HepG2 (cell line): ENCODE data around the gene MIEF2. TPM values are rescaled to one million over a fixed set of nuclear protein-coding genes. Genes with fewer than 3 reads are reported as not detected.

ENCODE experiments used
- ATAC-seq: fragments of 200-7000 bp; cut with Tn5 transposase; 3 replicates; pipeline ENCODE4 v1.9.1; 2020; ENCODE audit warnings: mild to moderate bottlenecking, moderate library complexity
- BruUV-seq: library from RNA; stranded (reverse); fragments of 400-500 nt; replicated peaks from 2 replicates; lab custom pipeline; 2021; lab: Mats Ljungman, UMichigan
- CTCF ChIA-PET: fragments of 300-600 bp; formaldehyde crosslinking; extraction: SDS; loops from one replicate; lab custom pipeline; 2021; ENCODE audit warnings: low total read pairs, inconsistent platforms, low intra/inter-chr PET ratio; lab: Yijun Ruan, JAX
- POLR2A ChIA-PET: fragments of 350-600 bp; sonication (Branson Sonifier 250); formaldehyde crosslinking; loops from one replicate; lab custom pipeline; 2020; ENCODE audit warnings: antibody characterized with exemption, inconsistent platforms; lab: Yijun Ruan, JAX
- DNase-seq: peaks from one replicate; pipeline ENCODE4 v3.0.0-alpha.2; 2015; ENCODE audit warnings: low spot score
- FAIRE-seq: peaks from 3 replicates; lab custom pipeline; 2011; peaks lifted over from hg19 to GRCh38; lab: Jason Lieb, UNC
- H2AFZ ChIP-seq: one replicate; pipeline ENCODE4 v1.6.1; 2011; ENCODE audit warnings: low read length, inconsistent platforms
- H3K27ac ChIP-seq: fragments of 300-600 bp; 3 replicates; pipeline ENCODE4 v1.8.0; 2011; ENCODE audit warnings: mixed run types, mild to moderate bottlenecking, mixed read lengths, low read length, inconsistent platforms; ENCODE audit not compliant: insufficient read depth; ENCODE audit errors: extremely low read length
- H3K27me3 ChIP-seq, 2 experiments: fragments of 200-600 bp in 1 of 2; 2 replicates in 1 of 2; 3 replicates in 1 of 2; pipeline versions ENCODE4 v1.6.0 to v1.8.0; 2011; ENCODE audit warnings: low read length in 2 of 2, mild to moderate bottlenecking in 2 of 2, moderate library complexity in 2 of 2, inconsistent platforms in 1 of 2; ENCODE audit not compliant: insufficient read depth in 2 of 2, control insufficient read depth in 1 of 2
- H3K36me3 ChIP-seq, 2 experiments: fragments of 200-600 bp in 1 of 2; replicated peaks in 1 of 2; 2 replicates in 1 of 2; 3 replicates in 1 of 2; pipeline versions ENCODE4 v1.5.1 to v1.8.0; 2011; ENCODE audit warnings: low read length in 2 of 2, inconsistent platforms in 1 of 2; ENCODE audit not compliant: insufficient read depth in 2 of 2, control insufficient read depth in 1 of 2
- H3K4me1 ChIP-seq: 2 replicates; pipeline ENCODE4 v1.5.1; 2012; ENCODE audit warnings: low read length, inconsistent platforms; ENCODE audit not compliant: insufficient read depth
- H3K4me2 ChIP-seq: 2 replicates; pipeline ENCODE4 v1.6.0; 2011; ENCODE audit warnings: low read depth, low read length, inconsistent platforms
- H3K4me3 ChIP-seq, 3 experiments: fragments of 200-600 bp in 1 of 3; sonication (generic), shearing (Covaris generic) in 1 of 3; replicated peaks in 1 of 3; 2 replicates each; pipeline ENCODE4 v1.5.1; 2011 to 2016; ENCODE audit warnings: low read length in 3 of 3, inconsistent platforms in 2 of 3, low read depth in 2 of 3, mild to moderate bottlenecking in 2 of 3, control low read depth in 1 of 3, mixed read lengths in 1 of 3; ENCODE audit not compliant: insufficient read depth in 1 of 3
- H3K79me2 ChIP-seq: one replicate; pipeline ENCODE4 v1.6.1; 2011; ENCODE audit warnings: low read length, inconsistent platforms; ENCODE audit not compliant: insufficient read depth
- H3K9ac ChIP-seq: 2 replicates; pipeline ENCODE4 v1.6.0; 2011; ENCODE audit warnings: mild to moderate bottlenecking, low read depth, low read length, inconsistent platforms; ENCODE audit not compliant: insufficient read depth
- H3K9me3 ChIP-seq: 2 replicates; pipeline ENCODE4 v1.5.1; 2012; ENCODE audit warnings: mild to moderate bottlenecking, low read length
- H4K20me1 ChIP-seq: 2 replicates; pipeline ENCODE4 v1.6.0; 2011; ENCODE audit warnings: inconsistent platforms, mild to moderate bottlenecking, low read length, moderate library complexity; ENCODE audit not compliant: insufficient read depth
- BORCS8-MEF2B ChIP-seq: sonication (generic); formaldehyde crosslinking; IDR thresholded peaks from 2 replicates; pipeline ENCODE4 v1.8.0; 2022; ENCODE audit warnings: mild to moderate bottlenecking, missing genetic modification reagents
- HMGXB3 ChIP-seq: sonication (generic); formaldehyde crosslinking; IDR thresholded peaks from 2 replicates; pipeline ENCODE4 v1.4.0; 2020; ENCODE audit warnings: missing genetic modification reagents, borderline replicate concordance
- JUN ChIP-seq: sonication (generic); formaldehyde crosslinking; IDR thresholded peaks from 2 replicates; pipeline ENCODE4 v1.4.0; 2020; ENCODE audit warnings: mild to moderate bottlenecking, missing genetic modification reagents
- MED13 ChIP-seq: sonication (generic); formaldehyde crosslinking; IDR thresholded peaks from 2 replicates; pipeline ENCODE4 v1.5.0; 2020; ENCODE audit warnings: missing genetic modification reagents
- MTF1 ChIP-seq: sonication (generic); formaldehyde crosslinking; IDR thresholded peaks from 2 replicates; pipeline ENCODE4 v1.5.0; 2020; ENCODE audit warnings: missing genetic modification reagents
- NR1H2 ChIP-seq: sonication (generic); formaldehyde crosslinking; IDR thresholded peaks from 2 replicates; pipeline ENCODE4 v1.8.1; 2022; ENCODE audit warnings: low read depth, missing genetic modification reagents, borderline replicate concordance
- RELA ChIP-seq: sonication (generic); formaldehyde crosslinking; IDR thresholded peaks from 2 replicates; pipeline ENCODE4 v1.4.0; 2020; ENCODE audit warnings: missing genetic modification reagents
- REXO4 ChIP-seq: sonication (generic); formaldehyde crosslinking; IDR thresholded peaks from 2 replicates; pipeline ENCODE4 v1.8.0; 2022; ENCODE audit warnings: missing genetic modification reagents, mild to moderate bottlenecking, borderline replicate concordance
- SSRP1 ChIP-seq: IDR thresholded peaks from 2 replicates; pipeline ENCODE4 v1.6.1; 2016; ENCODE audit warnings: control low read depth
- ZNF124 ChIP-seq: sonication (generic); formaldehyde crosslinking; IDR thresholded peaks from 2 replicates; pipeline ENCODE4 v1.4.0; 2020; ENCODE audit warnings: missing genetic modification reagents
- ZNF235 ChIP-seq: sonication (generic); formaldehyde crosslinking; IDR thresholded peaks from 2 replicates; pipeline ENCODE4 v1.8.1; 2023; ENCODE audit warnings: mild to moderate bottlenecking, missing genetic modification reagents, borderline replicate concordance
- ZNF337 ChIP-seq: sonication (generic); formaldehyde crosslinking; IDR thresholded peaks from 2 replicates; pipeline ENCODE4 v1.5.1; 2020; ENCODE audit warnings: missing genetic modification reagents, low read depth, mild to moderate bottlenecking, borderline replicate concordance
- WGBS: methylation state at CpG from one replicate; pipeline ENCODE4 v1.1.6; 2017; ENCODE audit warnings: low lambda C conversion rate; 5-methylcytosine and 5-hydroxymethylcytosine counted together
- in situ Hi-C: cut with HindIII; loops from 2 replicates; pipeline ENCODE4 v1.10.0; 2017; ENCODE audit warnings: low pct_unique_long_range_greater_than_20kb; ENCODE audit not compliant: extremely low pct_ligation_motif_present
- intact Hi-C: fragments of 100-400 bp; cut with micrococcal nuclease; formaldehyde crosslinking; loops from one replicate; pipeline ENCODE4 v1.10.0; 2022; ENCODE audit not compliant: unreplicated experiment
- polyA plus RNA-seq, 8 experiments: library from polyadenylated mRNA; depleted of rRNA in 3 of 8; stranded (reverse) in 7 of 8; unstranded in 1 of 8; fragments of >200 nt; fragmentation: Illumina TruSeq in 4 of 8; extraction: Trizol in 4 of 8; gene quantifications; 2 replicates each; pipeline versions ENCODE4 v1.2.1 to v1.2.3, GENCODE V29; 2011 to 2016; ENCODE audit warnings: low read depth in 4 of 8, missing spikeins in 1 of 8, mixed read lengths in 1 of 8; ENCODE audit not compliant: insufficient read depth in 1 of 8
- total RNA-seq, 5 experiments: library from RNA; depleted of rRNA; stranded (reverse); fragments of >200 nt; fragmentation: Illumina TruSeq; extraction: Trizol; gene quantifications; 2 replicates each; pipeline ENCODE4 v1.2.3, GENCODE V29; 2016; ENCODE audit warnings: low read depth in 1 of 5
- TF ChIP-seq, protein P1 (sequence below): sonication (generic); formaldehyde crosslinking; IDR thresholded peaks from 2 replicates; pipeline ENCODE4 v1.5.1; 2020; ENCODE audit warnings: mild to moderate bottlenecking, missing genetic modification reagents
- TF ChIP-seq, protein P2 (sequence below), 2 experiments: sonication (generic) in 1 of 2; formaldehyde crosslinking in 1 of 2; IDR thresholded peaks; 2 replicates each; pipeline versions ENCODE4 v1.5.1 to v1.6.1; 2011 to 2020; ENCODE audit warnings: borderline replicate concordance in 1 of 2, low read depth in 1 of 2, low read length in 1 of 2, mild to moderate bottlenecking in 1 of 2, missing genetic modification reagents in 1 of 2, moderate library complexity in 1 of 2

MIEF2 gene
- total and polyA plus RNA-seq, 2 of the 13 experiments (the other 11 are each of a cell fraction or from before 2014, with no cell fraction given): 6.0 to 8.0 TPM

DNA sequence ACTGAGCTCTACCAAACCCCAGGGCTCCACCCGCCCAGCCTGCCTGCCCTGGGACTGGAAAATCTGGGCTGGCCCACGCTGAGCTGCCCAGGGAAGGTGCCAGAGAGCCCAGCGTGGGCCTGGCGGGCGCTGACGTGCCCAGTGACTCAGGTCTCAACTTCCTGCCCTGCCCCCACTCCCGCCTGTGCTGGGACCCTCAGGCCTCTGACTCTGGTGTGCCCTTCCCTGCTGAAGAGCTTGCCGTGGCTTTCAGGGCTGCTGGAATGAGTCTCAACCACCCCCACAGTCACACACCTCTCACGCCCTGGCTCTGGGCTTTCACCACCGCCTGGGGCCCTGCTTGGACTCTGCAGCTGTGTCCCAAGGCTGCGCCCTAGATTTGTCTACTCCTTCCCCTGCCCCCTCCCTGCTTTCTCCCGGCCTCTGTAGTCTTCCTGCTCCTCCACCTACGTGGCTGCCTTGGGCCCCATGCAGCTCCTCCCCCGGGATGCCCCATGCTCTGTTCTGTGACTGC, 24.7 kb upstream of the MIEF2 start (continued):
- TF ChIP-seq, protein P1, sequence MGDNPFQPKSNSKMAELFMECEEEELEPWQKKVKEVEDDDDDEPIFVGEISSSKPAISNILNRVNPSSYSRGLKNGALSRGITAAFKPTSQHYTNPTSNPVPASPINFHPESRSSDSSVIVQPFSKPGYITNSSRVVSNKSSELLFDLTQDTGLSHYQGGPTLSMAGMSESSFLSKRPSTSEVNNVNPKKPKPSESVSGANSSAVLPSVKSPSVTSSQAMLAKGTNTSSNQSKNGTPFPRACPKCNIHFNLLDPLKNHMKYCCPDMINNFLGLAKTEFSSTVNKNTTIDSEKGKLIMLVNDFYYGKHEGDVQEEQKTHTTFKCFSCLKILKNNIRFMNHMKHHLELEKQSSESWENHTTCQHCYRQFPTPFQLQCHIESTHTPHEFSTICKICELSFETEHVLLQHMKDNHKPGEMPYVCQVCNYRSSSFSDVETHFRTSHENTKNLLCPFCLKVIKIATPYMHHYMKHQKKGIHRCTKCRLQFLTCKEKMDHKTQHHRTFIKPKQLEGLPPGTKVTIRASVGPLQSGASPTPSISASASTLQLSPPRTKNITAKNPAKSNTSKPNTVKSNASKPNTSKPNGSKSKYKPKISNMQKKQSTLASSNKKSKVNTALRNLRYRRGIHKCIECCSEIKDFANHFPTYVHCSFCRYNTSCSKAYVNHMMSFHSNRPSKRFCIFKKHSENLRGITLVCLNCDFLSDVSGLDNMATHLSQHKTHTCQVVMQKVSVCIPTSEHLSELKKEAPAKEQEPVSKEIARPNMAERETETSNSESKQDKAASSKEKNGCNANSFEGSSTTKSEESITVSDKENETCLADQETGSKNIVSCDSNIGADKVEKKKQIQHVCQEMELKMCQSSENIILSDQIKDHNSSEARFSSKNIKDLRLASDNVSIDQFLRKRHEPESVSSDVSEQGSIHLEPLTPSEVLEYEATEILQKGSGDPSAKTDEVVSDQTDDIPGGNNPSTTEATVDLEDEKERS: no peak

- CTCF ChIA-PET: no interaction called here
- H3K4me1 ChIP-seq: no peaks in the 10 kb centered on the region
- FAIRE-seq: no peak
- no peak for TF ChIP-seq MED13 (CRISPR knock-in tag)
- no peak for TF ChIP-seq ZNF235 (CRISPR knock-in tag)
- no peak for TF ChIP-seq ZNF124 (CRISPR knock-in tag)
- TF ChIP-seq HMGXB3 (CRISPR knock-in tag): no peak
- no peak for TF ChIP-seq NR1H2
- TF ChIP-seq MTF1 (CRISPR knock-in tag): no peak
- no peak for TF ChIP-seq ZNF337 (CRISPR knock-in tag)
- TF ChIP-seq, protein P2, sequence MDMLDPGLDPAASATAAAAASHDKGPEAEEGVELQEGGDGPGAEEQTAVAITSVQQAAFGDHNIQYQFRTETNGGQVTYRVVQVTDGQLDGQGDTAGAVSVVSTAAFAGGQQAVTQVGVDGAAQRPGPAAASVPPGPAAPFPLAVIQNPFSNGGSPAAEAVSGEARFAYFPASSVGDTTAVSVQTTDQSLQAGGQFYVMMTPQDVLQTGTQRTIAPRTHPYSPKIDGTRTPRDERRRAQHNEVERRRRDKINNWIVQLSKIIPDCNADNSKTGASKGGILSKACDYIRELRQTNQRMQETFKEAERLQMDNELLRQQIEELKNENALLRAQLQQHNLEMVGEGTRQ (IDR thresholded peaks at IDR 0.05; ENCODE audit: low read depth, low read length): no peak
- TF ChIP-seq, protein P2 (CRISPR knock-in tag; IDR thresholded peaks at IDR 0.05; ENCODE audit: borderline replicate concordance): no peak
- no peak for TF ChIP-seq JUN
- no peak for TF ChIP-seq REXO4 (CRISPR knock-in tag)
- no peak for TF ChIP-seq BORCS8-MEF2B
- no peak for TF ChIP-seq SSRP1 (CRISPR knock-in tag)
- TF ChIP-seq RELA: no peak
Observed at GRCh38 chr17:18236494-18236893, 24.0 kb upstream of the MIEF2 start.

More at GRCh38 chr17:18236494-18236893, 24.0 kb upstream of the MIEF2 start:
- POLR2A ChIA-PET: no interaction called here
- no TSS peak for BruUV-seq
- ATAC-seq (no peak), DNase-seq (no peak)
- Histone ChIP-seq H3K9me3 (no peaks in the 10 kb centered on the region), H3K79me2 (no peaks in the 10 kb centered on the region), H2AFZ (no peak overlapping the region), H3K4me2 (no peak overlapping the region), H3K27me3 (no peaks in the 10 kb centered on the region), H3K36me3 (peaks cover 11 to 30% of the 10 kb centered on the region in 2 experiments; a peak in 4 of 5 replicates), H3K4me3 (no peak overlapping the region), H4K20me1 (no peaks in the 10 kb centered on the region), H3K27ac (no peak overlapping the region), H3K9ac (no peak overlapping the region)
- in situ Hi-C loops (no loop called here), intact Hi-C loops (no loop called here)
- 91% methylated on average over 8 of the region's 18 CpGs for WGBS
